HL-60 (cell line): ENCODE data around the gene FAM47E.

ENCODE experiments used
- GABPA ChIP-seq: IDR thresholded peaks from 2 replicates; pipeline ENCODE4 v1.6.1; 2012; ENCODE audit warnings: low read depth
- POLR2AphosphoS5 ChIP-seq: IDR thresholded peaks from 2 replicates; pipeline ENCODE4 v1.6.1; 2012; ENCODE audit warnings: low read depth
- SPI1 ChIP-seq: IDR thresholded peaks from 2 replicates; pipeline ENCODE4 v1.6.1; 2012; ENCODE audit warnings: low read depth, mild to moderate bottlenecking, borderline replicate concordance
- TF ChIP-seq, protein P1 (sequence below): IDR thresholded peaks from one replicate; pipeline ENCODE4 v1.5.1; 2011; ENCODE audit warnings: low read length, control low read depth, inconsistent platforms; ENCODE audit not compliant: insufficient read depth
- TF ChIP-seq, protein P2 (sequence below): IDR thresholded peaks from 2 replicates; pipeline ENCODE4 v1.6.1; 2012; ENCODE audit warnings: low read depth; ENCODE audit not compliant: insufficient replicate concordance

DNA sequence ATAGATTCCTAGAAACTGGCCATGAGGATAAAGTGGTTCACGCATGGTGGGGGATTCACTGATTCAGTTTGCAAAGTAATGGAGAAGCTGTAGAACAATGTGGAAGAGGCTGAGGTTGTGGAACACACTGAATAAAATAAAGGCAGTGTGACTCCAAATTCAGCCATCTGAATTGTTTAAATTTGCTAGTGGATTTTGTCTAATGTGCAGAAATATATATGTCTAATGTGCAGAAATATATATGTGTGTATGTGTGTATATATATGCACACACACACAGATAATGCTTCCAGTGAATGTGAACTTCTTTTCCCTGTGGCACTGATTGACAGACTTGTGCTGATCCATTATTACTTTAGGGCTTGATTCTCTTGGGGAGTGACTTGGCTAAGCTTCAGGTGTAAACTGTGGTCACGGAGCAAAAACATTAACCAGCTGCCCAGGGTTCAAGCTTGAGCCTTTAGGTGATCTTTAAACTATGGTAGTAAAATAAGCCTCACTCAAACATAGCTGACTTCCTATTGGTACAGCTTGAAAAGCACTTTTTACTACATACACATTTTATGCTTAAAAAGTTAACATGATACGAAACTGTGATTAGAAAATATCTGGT lies 58.5 kb downstream of the FAM47E start:
- TF ChIP-seq, protein P1, sequence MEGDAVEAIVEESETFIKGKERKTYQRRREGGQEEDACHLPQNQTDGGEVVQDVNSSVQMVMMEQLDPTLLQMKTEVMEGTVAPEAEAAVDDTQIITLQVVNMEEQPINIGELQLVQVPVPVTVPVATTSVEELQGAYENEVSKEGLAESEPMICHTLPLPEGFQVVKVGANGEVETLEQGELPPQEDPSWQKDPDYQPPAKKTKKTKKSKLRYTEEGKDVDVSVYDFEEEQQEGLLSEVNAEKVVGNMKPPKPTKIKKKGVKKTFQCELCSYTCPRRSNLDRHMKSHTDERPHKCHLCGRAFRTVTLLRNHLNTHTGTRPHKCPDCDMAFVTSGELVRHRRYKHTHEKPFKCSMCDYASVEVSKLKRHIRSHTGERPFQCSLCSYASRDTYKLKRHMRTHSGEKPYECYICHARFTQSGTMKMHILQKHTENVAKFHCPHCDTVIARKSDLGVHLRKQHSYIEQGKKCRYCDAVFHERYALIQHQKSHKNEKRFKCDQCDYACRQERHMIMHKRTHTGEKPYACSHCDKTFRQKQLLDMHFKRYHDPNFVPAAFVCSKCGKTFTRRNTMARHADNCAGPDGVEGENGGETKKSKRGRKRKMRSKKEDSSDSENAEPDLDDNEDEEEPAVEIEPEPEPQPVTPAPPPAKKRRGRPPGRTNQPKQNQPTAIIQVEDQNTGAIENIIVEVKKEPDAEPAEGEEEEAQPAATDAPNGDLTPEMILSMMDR: no peak
- TF ChIP-seq POLR2AphosphoS5 (no peak), GABPA (no peak), SPI1 (no peak)
- TF ChIP-seq, protein P2, sequence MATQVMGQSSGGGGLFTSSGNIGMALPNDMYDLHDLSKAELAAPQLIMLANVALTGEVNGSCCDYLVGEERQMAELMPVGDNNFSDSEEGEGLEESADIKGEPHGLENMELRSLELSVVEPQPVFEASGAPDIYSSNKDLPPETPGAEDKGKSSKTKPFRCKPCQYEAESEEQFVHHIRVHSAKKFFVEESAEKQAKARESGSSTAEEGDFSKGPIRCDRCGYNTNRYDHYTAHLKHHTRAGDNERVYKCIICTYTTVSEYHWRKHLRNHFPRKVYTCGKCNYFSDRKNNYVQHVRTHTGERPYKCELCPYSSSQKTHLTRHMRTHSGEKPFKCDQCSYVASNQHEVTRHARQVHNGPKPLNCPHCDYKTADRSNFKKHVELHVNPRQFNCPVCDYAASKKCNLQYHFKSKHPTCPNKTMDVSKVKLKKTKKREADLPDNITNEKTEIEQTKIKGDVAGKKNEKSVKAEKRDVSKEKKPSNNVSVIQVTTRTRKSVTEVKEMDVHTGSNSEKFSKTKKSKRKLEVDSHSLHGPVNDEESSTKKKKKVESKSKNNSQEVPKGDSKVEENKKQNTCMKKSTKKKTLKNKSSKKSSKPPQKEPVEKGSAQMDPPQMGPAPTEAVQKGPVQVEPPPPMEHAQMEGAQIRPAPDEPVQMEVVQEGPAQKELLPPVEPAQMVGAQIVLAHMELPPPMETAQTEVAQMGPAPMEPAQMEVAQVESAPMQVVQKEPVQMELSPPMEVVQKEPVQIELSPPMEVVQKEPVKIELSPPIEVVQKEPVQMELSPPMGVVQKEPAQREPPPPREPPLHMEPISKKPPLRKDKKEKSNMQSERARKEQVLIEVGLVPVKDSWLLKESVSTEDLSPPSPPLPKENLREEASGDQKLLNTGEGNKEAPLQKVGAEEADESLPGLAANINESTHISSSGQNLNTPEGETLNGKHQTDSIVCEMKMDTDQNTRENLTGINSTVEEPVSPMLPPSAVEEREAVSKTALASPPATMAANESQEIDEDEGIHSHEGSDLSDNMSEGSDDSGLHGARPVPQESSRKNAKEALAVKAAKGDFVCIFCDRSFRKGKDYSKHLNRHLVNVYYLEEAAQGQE: no peak
